Measurements from ENCODE around the gene GRIP1.

GRIP1 gene

DNA sequence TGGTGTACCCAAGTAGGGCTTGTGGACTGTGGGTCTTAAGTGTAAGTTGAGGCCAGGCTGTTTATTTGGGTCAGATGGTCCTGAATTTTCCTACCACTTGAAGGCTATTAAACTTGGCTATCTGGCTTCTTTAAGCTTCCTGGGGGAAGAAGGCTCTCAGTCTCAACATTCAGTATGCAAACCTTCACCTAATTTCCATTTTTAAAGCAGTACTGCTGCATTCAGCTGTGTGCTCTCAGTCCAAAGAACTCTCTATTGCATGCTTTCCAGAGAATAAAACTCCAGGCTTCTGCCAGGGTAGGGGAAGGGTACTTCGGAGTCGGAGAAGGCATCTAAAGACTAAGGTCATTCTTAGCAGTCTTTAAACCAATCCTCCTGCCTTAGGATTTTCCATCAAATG is 252.2 kb downstream of the GRIP1 start:
- Histone ChIP-seq H3K4me1 (ENCODE audit: insufficient read depth, low read length) (no peaks in the 10 kb centered on the region), H3K27me3 (ENCODE audit: insufficient read depth, low read length, poor library complexity) (no peaks in the 10 kb centered on the region), H3K36me3 (ENCODE audit: insufficient read depth, low read length) (no peaks in the 10 kb centered on the region), H3K79me2 (ENCODE audit: insufficient read depth, low read length) (no peaks in the 10 kb centered on the region), H4K20me1 (ENCODE audit: insufficient read depth, low read length) (no peaks in the 10 kb centered on the region), H3K9me3 (ENCODE audit: insufficient read depth, low read length, severe bottlenecking) (peaks cover 2% of the 10 kb centered on the region), H3K27ac (ENCODE audit: low read length) (no peak overlapping the region), H3K4me2 (ENCODE audit: insufficient read depth, low read length) (no peak overlapping the region), H3K9ac (ENCODE audit: low read depth, low read length) (no peak overlapping the region), H2AFZ (ENCODE audit: low read depth, low read length) (no peak overlapping the region), H3K4me3 (ENCODE audit: low read depth in 1 of 2, low read length in 2 of 2) (no peak overlapping the region)
- DNase-seq (no peak), ATAC-seq (ENCODE audit: insufficient read depth, low read depth) (no peak)
- TF ChIP-seq, protein P1, sequence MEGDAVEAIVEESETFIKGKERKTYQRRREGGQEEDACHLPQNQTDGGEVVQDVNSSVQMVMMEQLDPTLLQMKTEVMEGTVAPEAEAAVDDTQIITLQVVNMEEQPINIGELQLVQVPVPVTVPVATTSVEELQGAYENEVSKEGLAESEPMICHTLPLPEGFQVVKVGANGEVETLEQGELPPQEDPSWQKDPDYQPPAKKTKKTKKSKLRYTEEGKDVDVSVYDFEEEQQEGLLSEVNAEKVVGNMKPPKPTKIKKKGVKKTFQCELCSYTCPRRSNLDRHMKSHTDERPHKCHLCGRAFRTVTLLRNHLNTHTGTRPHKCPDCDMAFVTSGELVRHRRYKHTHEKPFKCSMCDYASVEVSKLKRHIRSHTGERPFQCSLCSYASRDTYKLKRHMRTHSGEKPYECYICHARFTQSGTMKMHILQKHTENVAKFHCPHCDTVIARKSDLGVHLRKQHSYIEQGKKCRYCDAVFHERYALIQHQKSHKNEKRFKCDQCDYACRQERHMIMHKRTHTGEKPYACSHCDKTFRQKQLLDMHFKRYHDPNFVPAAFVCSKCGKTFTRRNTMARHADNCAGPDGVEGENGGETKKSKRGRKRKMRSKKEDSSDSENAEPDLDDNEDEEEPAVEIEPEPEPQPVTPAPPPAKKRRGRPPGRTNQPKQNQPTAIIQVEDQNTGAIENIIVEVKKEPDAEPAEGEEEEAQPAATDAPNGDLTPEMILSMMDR (IDR thresholded peaks at IDR 0.05; ENCODE audit: borderline replicate concordance, extremely low read depth, low read length, poor library complexity, severe bottlenecking), result no peak
- TF ChIP-seq EZH2 (IDR thresholded peaks at IDR 0.05; ENCODE audit: borderline replicate concordance, low read depth, low read length, severe bottlenecking), result no peak

DNA sequence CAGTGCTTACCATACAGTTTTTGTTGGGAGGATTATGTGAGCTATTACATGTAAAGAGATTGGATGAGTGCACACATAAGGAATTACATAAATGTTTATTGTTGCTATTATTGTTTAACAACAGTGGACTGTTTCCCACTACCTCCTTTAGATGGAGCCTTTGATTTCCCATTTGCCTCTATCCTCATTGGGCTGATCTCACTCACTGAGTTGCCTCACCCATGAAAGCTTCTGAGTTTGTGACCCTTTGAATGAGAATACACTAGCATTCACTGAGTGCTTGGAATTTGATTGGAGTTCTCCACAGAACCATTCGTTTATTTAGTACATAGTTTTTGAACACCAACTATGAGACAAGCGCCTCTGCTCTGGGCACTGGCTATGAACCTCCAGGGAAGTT is 255.6 kb downstream of the GRIP1 start:
- Histone ChIP-seq H3K4me2 (ENCODE audit: insufficient read depth, low read length) (no peak overlapping the region), H3K4me1 (ENCODE audit: insufficient read depth, low read length) (no peaks in the 10 kb centered on the region), H3K4me3 (ENCODE audit: low read depth in 1 of 2, low read length in 2 of 2) (no peak overlapping the region), H3K9ac (ENCODE audit: low read depth, low read length) (no peak overlapping the region), H2AFZ (ENCODE audit: low read depth, low read length) (no peak overlapping the region), H3K27ac (ENCODE audit: low read length) (no peak overlapping the region), H3K27me3 (ENCODE audit: insufficient read depth, low read length, poor library complexity) (no peaks in the 10 kb centered on the region), H4K20me1 (ENCODE audit: insufficient read depth, low read length) (no peaks in the 10 kb centered on the region), H3K79me2 (ENCODE audit: insufficient read depth, low read length) (no peaks in the 10 kb centered on the region), H3K9me3 (ENCODE audit: insufficient read depth, low read length, severe bottlenecking) (peaks cover 2% of the 10 kb centered on the region), H3K36me3 (ENCODE audit: insufficient read depth, low read length) (no peaks in the 10 kb centered on the region)
- ATAC-seq (ENCODE audit: insufficient read depth, low read depth) (no peak), DNase-seq (no peak)
- no peak for TF ChIP-seq EZH2 (IDR thresholded peaks at IDR 0.05; ENCODE audit: borderline replicate concordance, low read depth, low read length, severe bottlenecking)
- TF ChIP-seq, protein P1 (IDR thresholded peaks at IDR 0.05; ENCODE audit: borderline replicate concordance, extremely low read depth, low read length, poor library complexity, severe bottlenecking), result no peak

DNA sequence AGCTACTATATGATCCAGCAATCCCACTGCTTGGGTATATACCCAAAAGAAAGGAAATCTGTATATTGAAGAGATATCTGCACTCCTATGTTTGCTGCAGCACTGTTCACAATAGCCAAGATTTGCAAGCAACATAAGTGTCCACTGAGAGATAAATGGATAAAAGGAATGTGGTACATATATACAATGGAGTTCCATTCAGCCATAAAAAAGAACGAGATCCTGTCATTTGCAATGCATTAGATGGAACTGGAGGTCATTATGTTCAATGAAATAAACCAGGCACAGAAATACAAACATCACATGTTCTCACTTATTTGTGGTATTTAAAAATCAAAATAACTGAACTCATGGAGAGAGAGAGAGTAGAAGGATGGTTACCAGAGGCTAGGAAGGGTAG is 260.0 kb downstream of the GRIP1 start:
- no peaks in the 10 kb centered on the region for H3K27me3 ChIP-seq (ENCODE audit: insufficient read depth, low read length, poor library complexity)
- ATAC-seq (ENCODE audit: insufficient read depth, low read depth), result no peak
- DNase-seq, result no peak

More for the DNA sequence above, 260.0 kb downstream of the GRIP1 start:
- Histone ChIP-seq H3K36me3 (ENCODE audit: insufficient read depth, low read length) (no peaks in the 10 kb centered on the region), H3K4me1 (ENCODE audit: insufficient read depth, low read length) (no peaks in the 10 kb centered on the region), H3K4me2 (ENCODE audit: insufficient read depth, low read length) (no peak overlapping the region), H3K79me2 (ENCODE audit: insufficient read depth, low read length) (no peaks in the 10 kb centered on the region), H3K27ac (ENCODE audit: low read length) (no peak overlapping the region), H3K9me3 (ENCODE audit: insufficient read depth, low read length, severe bottlenecking) (no peaks in the 10 kb centered on the region), H3K4me3 (ENCODE audit: low read depth in 1 of 2, low read length in 2 of 2) (no peak overlapping the region), H2AFZ (ENCODE audit: low read depth, low read length) (no peak overlapping the region), H4K20me1 (ENCODE audit: insufficient read depth, low read length) (no peaks in the 10 kb centered on the region), H3K9ac (ENCODE audit: low read depth, low read length) (no peak overlapping the region)
- no peak for TF ChIP-seq EZH2 (IDR thresholded peaks at IDR 0.05; ENCODE audit: borderline replicate concordance, low read depth, low read length, severe bottlenecking)
- TF ChIP-seq, protein P1 (IDR thresholded peaks at IDR 0.05; ENCODE audit: borderline replicate concordance, extremely low read depth, low read length, poor library complexity, severe bottlenecking), result no peak

Measured in DND-41 (cell line).